Heart left ventricle (tissue), 13 donors: ENCODE data around the gene ISM1.

Experiments
- CTCF ChIP-seq, 12 donors: fragments of 200-600 bp; sonication (generic) in 4 of 12; IDR thresholded peaks; one replicate each; pipeline versions ENCODE4 v1.5.0 to v1.8.0; 2018 to 2022; ENCODE audit warnings: antibody characterized with exemption in 12 of 12, mild to moderate bottlenecking in 5 of 12
- POLR2A ChIP-seq, 2 donors: fragments of 450-650 bp; IDR thresholded peaks; one replicate each; pipeline ENCODE4 v1.6.1; 2017; ENCODE audit warnings: antibody characterized with exemption in 2 of 2, mild to moderate bottlenecking in 2 of 2, moderate library complexity in 2 of 2
- donor health status: ischemic (EF 13 %, LVEDD 7.1; RV severe dilation, severe dysfunction).
- donor health status: DM: no; HTN: yes; CAD: no.
- donor health status: DM: no; HTN: no; CAD: no.
- donor health status: ischemic (EF 25% LVEDD 6.9; RV normal size, moderate dysfunction).
- donor health status: ischemic (EF 25% LVEDD 5.7; RV mildly dilated, moderate dysfunction).
- donor health status: ischemic (EF 35%, LVEDD 5.7; RV mildly dilated, moderate dysfunction).
- donor health status: nonischemic (EF 11% LVEDD 7.7; RV severe dilation, severe dysfunction).
- donor health status: DM: yes; HTN: yes; CAD: no.
- donor health status: PGD.
- donor health status: ischemic (EF 29% LVEDD 5.4; RV normal size, mild dysfunction).
- donor health status: nonischemic (EF 23%, LVEDD 6.1; RV moderate dilation, normal function).

GRCh38 chr20:13260650-13261279 lies 39.7 kb downstream of the ISM1 start:
- TF ChIP-seq CTCF (IDR thresholded peaks at IDR 0.05) (no peak), POLR2A (IDR thresholded peaks at IDR 0.05) (no peak)
